Upper lobe of left lung (tissue), 4 donors: ENCODE data around the gene NPHS1.

Experiments used
- CTCF ChIP-seq, 6 experiments: fragments of 450-650 bp in 4 of 6; fragments of 200-600 bp in 2 of 6; sonication (generic) in 2 of 6; IDR thresholded peaks; one replicate each; pipeline ENCODE4 v1.5.1; 2016 to 2019; ENCODE audit warnings: antibody characterized with exemption in 6 of 6
- POLR2A ChIP-seq, 4 donors: fragments of 450-650 bp; IDR thresholded peaks; one replicate each; pipeline ENCODE4 v1.5.1; 2016 to 2017; ENCODE audit warnings: antibody characterized with exemption in 4 of 4, mild to moderate bottlenecking in 2 of 4

- no peak for TF ChIP-seq POLR2A (IDR thresholded peaks at IDR 0.05)
- TF ChIP-seq CTCF (IDR thresholded peaks at IDR 0.05), result no peak
Measured at GRCh38 chr19:35796645-35797542, 55.4 kb downstream of the NPHS1 start.
